GOT3 (cell line): Measurements from ENCODE around the gene SCUBE2.
"Not testable (repeated sequence)": the region's sequence is repeated elsewhere in the genome, so short reads cannot be mapped to it uniquely, and the experiment has no call there.

ENCODE experiments used
- DNase-seq: peaks from one replicate; lab custom pipeline; 2025; ENCODE audit warnings: mixed read lengths; lab: John Stamatoyannopoulos, UW

The SCUBE2 gene

DNA sequence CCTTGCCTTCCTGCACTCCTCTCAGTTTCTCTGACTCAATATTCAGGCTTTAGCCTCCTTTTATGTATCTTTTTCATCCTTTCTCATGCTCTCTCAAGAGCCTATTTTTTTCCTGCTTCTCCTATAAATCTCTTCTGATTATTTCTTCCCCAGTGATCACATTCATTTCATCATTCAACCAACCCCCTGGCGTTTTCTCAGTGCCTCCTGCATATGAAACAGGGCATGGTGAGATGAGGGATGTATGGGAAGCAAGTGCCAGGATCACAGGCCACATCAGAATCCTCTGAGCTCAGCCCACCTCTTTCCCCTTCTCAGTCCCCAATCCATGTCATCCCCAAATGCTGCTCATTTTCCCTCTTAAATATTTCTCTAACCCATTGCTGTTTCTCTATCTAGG is 48.9 kb downstream of the SCUBE2 start:
- no peak for DNase-seq

DNA sequence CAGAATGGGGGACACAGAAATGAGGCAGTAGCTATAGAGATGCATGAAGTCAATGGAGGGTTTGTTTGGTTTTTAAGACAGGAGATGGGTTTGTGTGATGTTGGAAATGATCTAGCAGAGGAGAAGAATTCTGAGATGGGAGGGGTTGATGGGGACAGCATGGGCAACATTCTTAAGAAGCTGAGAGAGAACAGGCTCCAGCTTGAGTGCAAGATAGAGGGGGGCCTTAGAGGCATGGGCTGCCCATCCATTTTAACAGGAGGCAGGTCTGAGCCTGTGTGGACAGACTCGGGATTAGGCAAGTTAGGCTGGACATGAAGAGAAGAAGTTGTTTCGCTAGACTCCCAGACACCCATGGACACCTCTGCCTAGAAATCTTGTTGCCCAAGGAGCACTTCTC is 49.7 kb downstream of the SCUBE2 start:
- DNase-seq = no peak

DNA sequence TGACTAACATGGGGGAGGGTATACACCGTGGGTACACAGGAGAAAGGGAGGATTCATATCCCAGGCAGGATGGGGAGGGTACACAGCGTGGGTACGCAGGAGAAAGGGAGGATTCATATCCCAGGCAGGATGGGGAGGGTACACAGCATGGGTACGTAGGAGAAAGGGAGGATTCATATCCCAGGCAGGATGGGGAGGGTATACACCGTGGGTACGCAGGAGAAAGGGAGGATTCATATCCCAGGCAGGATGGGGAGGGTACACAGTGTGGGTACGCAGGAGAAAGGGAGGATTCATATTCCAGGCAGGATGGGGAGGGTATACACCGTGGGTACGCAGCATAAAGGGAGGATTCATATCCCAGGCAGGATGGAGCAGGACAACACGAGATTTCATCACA is 51.0 kb downstream of the SCUBE2 start:
- no peak for DNase-seq

GRCh38 chr11:9039863-9040262 is 51.5 kb downstream of the SCUBE2 start:
- no peak for DNase-seq

- DNase-seq = no peak
Observed at GRCh38 chr11:9039198-9039597, 52.2 kb downstream of the SCUBE2 start.

GRCh38 chr11:9038541-9038940 is 52.9 kb downstream of the SCUBE2 start:
- DNase-seq = no peak

DNA sequence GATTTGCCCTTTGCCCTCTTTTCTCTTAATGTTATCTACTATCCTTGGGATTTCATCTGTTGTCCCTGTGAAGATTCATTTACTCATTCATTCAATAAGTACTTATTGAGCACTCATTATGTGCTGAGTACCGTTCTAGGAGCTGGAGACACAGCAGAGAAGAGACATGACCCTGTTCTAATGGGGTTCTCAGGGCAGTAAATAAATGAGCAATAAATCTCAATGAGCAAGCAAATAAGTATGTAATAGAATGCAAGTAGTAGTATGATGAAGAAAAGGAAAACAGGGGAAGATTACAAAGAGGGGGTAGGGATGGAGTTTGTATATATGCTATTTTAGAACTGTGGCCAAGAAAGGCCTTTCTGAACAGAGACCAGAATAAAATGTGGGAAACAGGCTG is 53.4 kb downstream of the SCUBE2 start:
- DNase-seq = no peak

- no peak for DNase-seq
Observed at GRCh38 chr11:9037046-9037780, 54.2 kb downstream of the SCUBE2 start.

GRCh38 chr11:9030601-9031000 is 60.8 kb downstream of the SCUBE2 start:
- DNase-seq = no peak

DNA sequence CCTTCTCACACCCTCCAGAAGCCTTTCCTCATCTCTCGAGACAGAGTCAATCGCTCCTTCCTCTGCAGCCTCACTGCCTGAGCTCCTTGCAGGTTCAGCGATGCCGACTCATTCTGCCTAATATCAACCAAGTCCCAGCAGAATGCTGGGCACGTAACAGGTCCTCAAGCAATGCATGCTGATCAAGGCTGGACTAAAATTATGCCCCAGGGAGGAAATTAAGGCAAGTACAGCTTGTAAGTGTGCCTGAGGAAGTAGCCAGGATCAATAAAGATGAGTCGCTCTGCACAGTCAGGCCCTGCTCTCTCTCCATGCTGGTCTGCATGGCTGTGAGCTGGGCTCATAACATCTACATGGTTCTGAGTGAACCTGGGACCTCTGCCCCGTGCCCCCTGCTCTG is 62.0 kb downstream of the SCUBE2 start:
- DNase-seq = no peak

DNA sequence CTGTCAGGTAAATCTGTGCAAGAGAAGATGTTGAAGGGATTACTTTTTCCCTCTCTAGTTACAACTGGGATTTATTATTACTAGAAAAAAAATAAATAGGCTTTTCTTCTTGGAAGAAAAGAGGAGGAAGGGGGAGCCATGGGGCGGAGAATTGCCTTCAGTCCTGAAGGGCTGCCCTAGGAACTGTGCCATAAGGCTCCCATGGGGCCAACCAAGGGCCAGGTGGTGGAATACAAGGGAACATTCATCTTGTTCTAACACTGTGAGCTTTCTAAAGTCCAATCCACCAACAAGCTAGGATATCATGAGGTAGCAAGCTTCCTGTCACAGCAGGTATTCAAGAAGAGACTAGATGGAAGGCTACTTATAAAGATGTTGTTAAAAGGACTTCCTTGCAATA is 62.8 kb downstream of the SCUBE2 start:
- no peak for DNase-seq

DNA sequence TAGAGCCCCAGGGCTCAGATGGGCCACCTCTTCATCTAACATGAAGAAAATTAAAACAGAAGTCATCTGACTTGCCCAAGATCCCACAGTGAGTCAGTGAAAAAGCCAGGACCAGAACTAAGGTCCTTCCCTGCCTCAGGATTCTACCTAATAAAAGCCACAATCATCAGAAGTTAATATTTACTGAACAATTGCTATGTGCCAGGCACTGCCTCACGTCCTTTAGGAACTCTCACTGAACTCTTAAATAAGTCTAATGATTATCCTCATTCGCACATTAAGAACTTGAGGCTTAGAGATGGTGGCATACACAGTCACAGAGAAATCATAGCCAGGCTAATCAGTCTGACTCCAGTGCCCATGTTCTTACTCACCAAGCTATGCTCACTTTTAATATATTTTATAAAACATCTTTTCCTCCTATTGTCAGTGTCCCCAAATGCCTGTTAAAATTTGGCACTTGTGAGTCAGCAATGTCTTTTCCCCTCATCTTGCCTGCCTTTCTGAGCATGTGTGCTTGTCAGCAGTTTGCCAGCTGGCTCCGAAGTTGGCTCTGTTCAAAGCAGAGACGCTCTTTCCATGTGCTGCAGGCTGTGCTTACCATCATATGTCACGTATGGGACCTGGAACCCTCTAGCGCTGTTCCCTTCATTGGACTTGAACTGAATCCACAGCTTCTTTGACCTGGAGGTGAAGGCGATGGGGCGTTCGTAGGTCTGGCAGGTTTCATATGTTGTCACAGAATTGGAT is 66.1 kb downstream of the SCUBE2 start:
- no peak for DNase-seq

DNA sequence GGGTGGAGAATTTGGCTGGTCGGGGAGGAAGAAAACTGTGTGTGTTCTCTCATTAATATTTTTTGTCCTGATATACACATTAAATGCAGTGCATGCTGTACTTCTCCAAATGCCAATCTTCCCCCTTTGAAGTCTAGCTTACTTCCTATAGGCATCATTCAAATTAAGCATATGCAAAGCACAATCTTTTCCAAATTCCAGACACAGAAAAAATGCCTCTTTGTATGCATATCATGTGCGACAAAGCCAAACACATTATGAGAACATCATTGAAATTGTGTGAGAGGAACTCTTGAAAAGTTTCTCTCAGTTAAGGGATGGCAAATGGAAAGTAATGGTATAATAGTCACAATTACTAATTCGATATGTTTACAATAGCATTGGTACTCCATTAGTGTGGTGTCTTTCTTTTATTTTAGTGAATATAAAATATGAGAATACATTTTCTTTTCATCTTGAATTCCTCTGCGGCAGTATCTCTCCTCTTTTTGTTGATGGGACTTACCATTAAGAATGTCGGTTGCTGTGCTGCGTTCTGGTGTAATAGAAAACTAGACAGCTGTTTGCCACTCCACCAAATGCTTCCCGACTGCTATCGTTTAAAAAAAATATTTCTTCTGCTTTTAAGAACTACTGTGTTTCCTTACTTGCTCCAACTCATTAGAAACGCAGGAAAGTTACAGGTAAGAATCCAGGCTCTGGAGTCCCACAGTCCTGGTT is 68.3 kb downstream of the SCUBE2 start:
- DNase-seq = no peak

- DNase-seq = no peak
Observed at GRCh38 chr11:9020916-9021315, 70.5 kb downstream of the SCUBE2 start.

- no peak for DNase-seq
Observed at GRCh38 chr11:9019861-9020260, 71.5 kb downstream of the SCUBE2 start.

GRCh38 chr11:9017773-9018172 is 73.6 kb downstream of the SCUBE2 start:
- DNase-seq = no peak

DNA sequence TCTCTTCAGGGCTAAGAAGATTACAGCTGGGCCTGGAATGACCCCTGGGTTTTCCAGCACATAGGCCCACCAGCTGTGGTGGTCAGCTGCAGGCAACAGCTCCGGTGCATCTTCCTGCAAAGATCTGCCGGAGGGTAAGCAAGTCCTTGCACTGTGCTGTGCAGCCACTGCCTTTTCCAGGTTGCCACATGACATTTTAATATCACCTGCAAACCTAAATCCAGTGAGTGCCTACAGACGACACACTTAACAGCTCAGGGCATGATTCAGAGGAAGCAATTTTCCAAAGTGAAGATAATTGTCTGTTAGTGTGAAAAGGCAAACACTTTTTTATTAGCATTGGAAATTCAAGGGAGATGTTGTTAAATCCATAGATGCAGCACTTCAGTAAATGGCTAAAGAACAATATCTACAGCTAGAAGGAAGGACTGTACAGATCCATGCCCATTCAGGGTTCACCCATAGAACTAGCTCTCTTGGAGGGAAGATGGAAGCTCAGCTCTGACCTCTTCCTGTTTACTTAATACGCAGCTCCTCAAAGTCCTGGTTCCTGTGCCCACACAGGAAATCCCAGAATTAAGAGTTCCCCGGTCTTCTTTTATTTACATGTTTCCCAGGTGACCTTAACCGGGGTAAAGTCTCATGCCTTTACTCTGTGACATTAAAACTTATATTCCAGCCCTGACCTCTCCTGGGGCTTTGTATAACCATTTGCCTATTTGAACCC is 74.3 kb downstream of the SCUBE2 start:
- DNase-seq = no peak

GRCh38 chr11:9015677-9016076 is 75.7 kb downstream of the SCUBE2 start:
- DNase-seq = no peak

GRCh38 chr11:9014826-9015225 is 76.6 kb downstream of the SCUBE2 start:
- no peak for DNase-seq

DNA sequence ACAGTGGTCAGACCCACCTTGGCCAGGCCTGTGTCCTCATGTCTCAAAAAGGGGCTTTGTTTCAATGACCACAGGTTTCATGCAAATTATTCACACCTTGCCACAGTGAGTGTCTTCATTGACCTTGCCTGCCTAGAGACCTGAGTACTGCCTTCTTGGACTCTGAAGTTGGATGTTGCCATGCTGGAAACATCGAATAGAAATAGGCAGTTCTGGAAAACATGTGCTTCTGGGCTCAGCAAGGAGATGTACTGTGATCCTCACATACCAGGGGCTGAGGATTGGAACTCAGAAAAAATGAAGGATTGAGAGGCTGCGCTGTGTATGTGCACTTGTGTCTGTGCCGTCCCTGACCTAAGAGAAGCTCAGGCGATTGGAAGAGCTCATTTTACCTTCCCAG is 78.0 kb downstream of the SCUBE2 start:
- DNase-seq = no peak

DNA sequence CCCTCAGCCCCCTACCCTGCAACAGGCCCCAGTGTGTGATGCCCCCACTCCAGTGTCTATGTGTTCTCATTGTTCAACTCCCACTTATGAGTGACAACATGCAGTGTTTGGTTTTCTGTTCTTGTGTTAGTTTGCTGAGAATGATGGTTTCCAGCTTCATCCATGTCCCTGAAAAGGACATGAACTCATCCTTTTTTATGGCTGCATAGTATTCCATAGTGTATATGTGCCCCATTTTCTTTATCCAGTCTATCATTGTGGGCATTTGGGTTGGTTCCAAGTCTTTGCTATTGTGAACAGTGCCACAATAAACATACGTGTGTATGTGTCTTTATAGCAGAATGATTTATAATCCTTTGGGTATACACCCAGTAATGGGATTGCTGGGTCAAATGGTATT is 81.9 kb downstream of the SCUBE2 start:
- DNase-seq = not testable (repeated sequence)

- DNase-seq = no peak
Observed at GRCh38 chr11:9008661-9009060, 82.7 kb downstream of the SCUBE2 start.
